ENCODE data around the gene CRCP. TPM values are rescaled to one million over a fixed set of nuclear protein-coding genes. Genes with fewer than 3 reads are reported as not detected.

The CRCP gene
- total and polyA plus RNA-seq, 2 experiments from 2014 or later = 36.1 to 43.4 TPM

- TF ChIP-seq REST (IDR thresholded peaks at IDR 0.05; ENCODE audit: unreplicated experiment) (no peak), POLR2AphosphoS5 (IDR thresholded peaks at IDR 0.05; ENCODE audit: low read depth) (no peak)
Measured at GRCh38 chr7:66183700-66184099, 69.1 kb downstream of the CRCP start (continued).

GRCh38 chr7:66185680-66186187 lies 71.1 kb downstream of the CRCP start:
- no peaks in the 10 kb centered on the region for H3K27me3 ChIP-seq (ENCODE audit: insufficient read depth)
- no peak for ATAC-seq
- Mint-ChIP-seq H3K4me1 (no peaks in the 10 kb centered on the region), H3K36me3 (ENCODE audit: low read depth) (no peaks in the 10 kb centered on the region; the same call in 2 of the 3 replicates), H3K27ac (no peak overlapping the region), H3K27me3 (ENCODE audit: insufficient read depth, low read depth, poor library complexity) (peaks cover 7% of the 10 kb centered on the region), H3K9me3 (peaks cover 10% of the 10 kb centered on the region; the same call in 2 of the 3 replicates), H3K4me3 (no peak overlapping the region)
- H3K4me3 ChIP-seq = no peak overlapping the region
- H4K20me1 ChIP-seq (replicated peaks; ENCODE audit: insufficient read depth) = no peaks in the 10 kb centered on the region
- H3K27ac ChIP-seq (ENCODE audit: low read depth) = no peak overlapping the region
- H2AFZ ChIP-seq = no peak overlapping the region
- H3K9me2 ChIP-seq (ENCODE audit: insufficient read depth) = no peaks in the 10 kb centered on the region
- no peaks in the 10 kb centered on the region for H3K4me1 ChIP-seq (ENCODE audit: insufficient read depth)
- H3K36me3 ChIP-seq (ENCODE audit: insufficient read depth) = no peaks in the 10 kb centered on the region
- no peak for DNase-seq (ENCODE audit: low spot score)
- H3K4me2 ChIP-seq = no peak overlapping the region
- H3K79me2 ChIP-seq (replicated peaks; ENCODE audit: insufficient read depth) = no peaks in the 10 kb centered on the region
- H3F3A ChIP-seq (replicated peaks; ENCODE audit: low read depth) = no peaks in the 10 kb centered on the region
- no peak for TF ChIP-seq EZH2 (IDR thresholded peaks at IDR 0.05; ENCODE audit: low read depth, unreplicated experiment)
- TF ChIP-seq ZNF114 (CRISPR knock-in tag; IDR thresholded peaks at IDR 0.05) = no peak
- TF ChIP-seq POLR2AphosphoS5 (IDR thresholded peaks at IDR 0.05; ENCODE audit: low read depth) = no peak
- TF ChIP-seq STAT1 (IDR thresholded peaks at IDR 0.05; ENCODE audit: unreplicated experiment) = no peak
- no peak for TF ChIP-seq JUNB (IDR thresholded peaks at IDR 0.05; ENCODE audit: unreplicated experiment)
- TF ChIP-seq NANOG (IDR thresholded peaks at IDR 0.05; ENCODE audit: borderline replicate concordance) = no peak
- TF ChIP-seq ZNF331 (CRISPR knock-in tag; IDR thresholded peaks at IDR 0.05; ENCODE audit: low read depth) = no peak
- no peak for TF ChIP-seq REST (IDR thresholded peaks at IDR 0.05; ENCODE audit: unreplicated experiment)
- no peak for TF ChIP-seq CREB1 (CRISPR knock-in tag; IDR thresholded peaks at IDR 0.05; ENCODE audit: low read depth)
- TF ChIP-seq ETS1 (IDR thresholded peaks at IDR 0.05) = no peak
- TF ChIP-seq, protein P1, sequence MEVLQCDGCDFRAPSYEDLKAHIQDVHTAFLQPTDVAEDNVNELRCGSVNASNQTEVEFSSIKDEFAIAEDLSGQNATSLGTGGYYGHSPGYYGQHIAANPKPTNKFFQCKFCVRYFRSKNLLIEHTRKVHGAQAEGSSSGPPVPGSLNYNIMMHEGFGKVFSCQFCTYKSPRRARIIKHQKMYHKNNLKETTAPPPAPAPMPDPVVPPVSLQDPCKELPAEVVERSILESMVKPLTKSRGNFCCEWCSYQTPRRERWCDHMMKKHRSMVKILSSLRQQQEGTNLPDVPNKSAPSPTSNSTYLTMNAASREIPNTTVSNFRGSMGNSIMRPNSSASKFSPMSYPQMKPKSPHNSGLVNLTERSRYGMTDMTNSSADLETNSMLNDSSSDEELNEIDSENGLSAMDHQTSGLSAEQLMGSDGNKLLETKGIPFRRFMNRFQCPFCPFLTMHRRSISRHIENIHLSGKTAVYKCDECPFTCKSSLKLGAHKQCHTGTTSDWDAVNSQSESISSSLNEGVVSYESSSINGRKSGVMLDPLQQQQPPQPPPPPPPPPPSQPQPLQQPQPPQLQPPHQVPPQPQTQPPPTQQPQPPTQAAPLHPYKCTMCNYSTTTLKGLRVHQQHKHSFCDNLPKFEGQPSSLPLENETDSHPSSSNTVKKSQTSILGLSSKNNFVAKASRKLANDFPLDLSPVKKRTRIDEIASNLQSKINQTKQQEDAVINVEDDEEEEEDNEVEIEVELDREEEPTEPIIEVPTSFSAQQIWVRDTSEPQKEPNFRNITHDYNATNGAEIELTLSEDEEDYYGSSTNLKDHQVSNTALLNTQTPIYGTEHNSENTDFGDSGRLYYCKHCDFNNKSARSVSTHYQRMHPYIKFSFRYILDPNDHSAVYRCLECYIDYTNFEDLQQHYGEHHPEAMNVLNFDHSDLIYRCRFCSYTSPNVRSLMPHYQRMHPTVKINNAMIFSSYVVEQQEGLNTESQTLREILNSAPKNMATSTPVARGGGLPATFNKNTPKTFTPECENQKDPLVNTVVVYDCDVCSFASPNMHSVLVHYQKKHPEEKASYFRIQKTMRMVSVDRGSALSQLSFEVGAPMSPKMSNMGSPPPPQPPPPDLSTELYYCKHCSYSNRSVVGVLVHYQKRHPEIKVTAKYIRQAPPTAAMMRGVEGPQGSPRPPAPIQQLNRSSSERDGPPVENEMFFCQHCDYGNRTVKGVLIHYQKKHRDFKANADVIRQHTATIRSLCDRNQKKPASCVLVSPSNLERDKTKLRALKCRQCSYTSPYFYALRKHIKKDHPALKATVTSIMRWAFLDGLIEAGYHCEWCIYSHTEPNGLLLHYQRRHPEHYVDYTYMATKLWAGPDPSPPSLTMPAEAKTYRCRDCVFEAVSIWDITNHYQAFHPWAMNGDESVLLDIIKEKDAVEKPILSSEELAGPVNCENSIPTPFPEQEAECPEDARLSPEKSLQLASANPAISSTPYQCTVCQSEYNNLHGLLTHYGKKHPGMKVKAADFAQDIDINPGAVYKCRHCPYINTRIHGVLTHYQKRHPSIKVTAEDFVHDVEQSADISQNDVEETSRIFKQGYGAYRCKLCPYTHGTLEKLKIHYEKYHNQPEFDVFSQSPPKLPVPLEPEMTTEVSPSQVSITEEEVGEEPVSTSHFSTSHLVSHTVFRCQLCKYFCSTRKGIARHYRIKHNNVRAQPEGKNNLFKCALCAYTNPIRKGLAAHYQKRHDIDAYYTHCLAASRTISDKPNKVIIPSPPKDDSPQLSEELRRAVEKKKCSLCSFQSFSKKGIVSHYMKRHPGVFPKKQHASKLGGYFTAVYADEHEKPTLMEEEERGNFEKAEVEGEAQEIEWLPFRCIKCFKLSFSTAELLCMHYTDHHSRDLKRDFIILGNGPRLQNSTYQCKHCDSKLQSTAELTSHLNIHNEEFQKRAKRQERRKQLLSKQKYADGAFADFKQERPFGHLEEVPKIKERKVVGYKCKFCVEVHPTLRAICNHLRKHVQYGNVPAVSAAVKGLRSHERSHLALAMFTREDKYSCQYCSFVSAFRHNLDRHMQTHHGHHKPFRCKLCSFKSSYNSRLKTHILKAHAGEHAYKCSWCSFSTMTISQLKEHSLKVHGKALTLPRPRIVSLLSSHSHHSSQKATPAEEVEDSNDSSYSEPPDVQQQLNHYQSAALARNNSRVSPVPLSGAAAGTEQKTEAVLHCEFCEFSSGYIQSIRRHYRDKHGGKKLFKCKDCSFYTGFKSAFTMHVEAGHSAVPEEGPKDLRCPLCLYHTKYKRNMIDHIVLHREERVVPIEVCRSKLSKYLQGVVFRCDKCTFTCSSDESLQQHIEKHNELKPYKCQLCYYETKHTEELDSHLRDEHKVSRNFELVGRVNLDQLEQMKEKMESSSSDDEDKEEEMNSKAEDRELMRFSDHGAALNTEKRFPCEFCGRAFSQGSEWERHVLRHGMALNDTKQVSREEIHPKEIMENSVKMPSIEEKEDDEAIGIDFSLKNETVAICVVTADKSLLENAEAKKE (CRISPR knock-in tag; IDR thresholded peaks at IDR 0.05) = no peak
